PC-3 (cell line): ENCODE results near the gene MAP6. TPM values are rescaled to one million over a fixed set of nuclear protein-coding genes. Genes with fewer than 3 reads are reported as not detected.

Experiments used
- ATAC-seq: fragments of 200-7000 bp; cut with Tn5 transposase; 2 replicates; pipeline ENCODE4 v1.9.1; 2020; ENCODE audit warnings: mild to moderate bottlenecking, moderate library complexity
- BruUV-seq: library from RNA; stranded (reverse); fragments of 400-500 nt; replicated peaks from 2 replicates; lab custom pipeline; 2021; lab: Mats Ljungman, UMichigan
- CTCF ChIA-PET: fragments of 300-600 bp; sonication (Branson Sonifier 250); formaldehyde crosslinking; loops from one replicate; lab custom pipeline; 2022; ENCODE audit warnings: antibody characterized with exemption; lab: Charles Lee
- POLR2A ChIA-PET: fragments of 300-600 bp; sonication (Branson Sonifier 250); formaldehyde crosslinking; loops from one replicate; lab custom pipeline; 2022; ENCODE audit warnings: antibody characterized with exemption; ENCODE audit not compliant: unreplicated experiment; lab: Charles Lee
- DNase-seq: peaks from one replicate; pipeline ENCODE4 v3.0.0-alpha.2; 2015
- H2AFZ ChIP-seq: fragments of 300-600 bp; sonication (generic); 2 replicates; pipeline ENCODE4 v1.6.0; 2016; ENCODE audit warnings: antibody characterized with exemption, low read length
- H3F3A ChIP-seq: fragments of 300-600 bp; sonication (generic); one replicate; pipeline ENCODE4 v1.6.0; 2017; ENCODE audit warnings: antibody characterized with exemption, low read length, control low read depth, mild to moderate bottlenecking; ENCODE audit not compliant: unreplicated experiment
- H3K27ac ChIP-seq: fragments of 300-600 bp; sonication (generic); 2 replicates; pipeline ENCODE4 v1.5.1; 2016; ENCODE audit warnings: mild to moderate bottlenecking, low read length
- H3K27me3 ChIP-seq: fragments of 300-600 bp; sonication (generic); 2 replicates; pipeline ENCODE4 v1.6.1; 2016; ENCODE audit warnings: low read length, mixed read lengths
- H3K36me3 ChIP-seq: fragments of 300-600 bp; sonication (generic); 2 replicates; pipeline ENCODE4 v1.6.1; 2016; ENCODE audit warnings: low read depth, mixed run types, low read length, mixed read lengths
- H3K4me1 ChIP-seq: fragments of 300-600 bp; sonication (generic); 2 replicates; pipeline ENCODE4 v1.5.1; 2016; ENCODE audit warnings: low read length; ENCODE audit not compliant: insufficient read depth
- H3K4me2 ChIP-seq: fragments of 300-600 bp; sonication (generic); 2 replicates; pipeline ENCODE4 v1.6.0; 2016; ENCODE audit warnings: low read length
- H3K4me3 ChIP-seq: fragments of 300-600 bp; sonication (generic); 2 replicates; pipeline ENCODE4 v1.5.1; 2016; ENCODE audit warnings: mild to moderate bottlenecking, low read length, mixed read lengths
- H3K79me2 ChIP-seq: fragments of 300-600 bp; sonication (generic); 2 replicates; pipeline ENCODE4 v1.6.1; 2017; ENCODE audit warnings: low read length, mixed read lengths
- H3K9ac ChIP-seq: fragments of 300-600 bp; sonication (generic); 2 replicates; pipeline ENCODE4 v1.6.0; 2016; ENCODE audit warnings: mild to moderate bottlenecking, low read length
- H3K9me2 ChIP-seq: fragments of 300-600 bp; sonication (generic); replicated peaks from 2 replicates; pipeline ENCODE4 v1.6.1; 2016; ENCODE audit warnings: mixed run types, low read length, mixed read lengths
- H3K9me3 ChIP-seq: fragments of 300-600 bp; sonication (generic); 2 replicates; pipeline ENCODE4 v1.6.1; 2016; ENCODE audit warnings: low read length, mixed read lengths
- H4K20me1 ChIP-seq: fragments of 300-600 bp; sonication (generic); 2 replicates; pipeline ENCODE4 v1.6.1; 2016; ENCODE audit warnings: low read length, mixed read lengths
- EZH2 ChIP-seq: fragments of 300-600 bp; sonication (generic); IDR thresholded peaks from one replicate; pipeline ENCODE4 v1.6.1; 2017; ENCODE audit warnings: antibody characterized with exemption, mild to moderate bottlenecking, low read length; ENCODE audit not compliant: unreplicated experiment
- EZH2phosphoT487 ChIP-seq: fragments of 300-600 bp; sonication (generic); IDR thresholded peaks from 2 replicates; pipeline ENCODE4 v1.6.1; 2018; ENCODE audit warnings: mild to moderate bottlenecking, antibody characterized with exemption, low read length, borderline replicate concordance
- intact Hi-C: fragments of 100-400 bp; cut with micrococcal nuclease; formaldehyde crosslinking; loops from 2 replicates; pipeline ENCODE4 v1.9.0; 2023
- total RNA-seq: library from RNA; depleted of rRNA; stranded (reverse); fragments of >200 nt; gene quantifications from 2 replicates; pipeline ENCODE4 v1.2.3, GENCODE V29; 2014
- TF ChIP-seq, protein P1 (sequence below): fragments of 300-600 bp; sonication (generic); conservative IDR thresholded peaks from 2 replicates; pipeline ENCODE4 v1.5.1; 2017; ENCODE audit warnings: antibody characterized with exemption, low read depth, mild to moderate bottlenecking, low read length

MAP6 gene
- total RNA-seq, 1 experiment from 2014 or later, result 0.47 TPM

DNA sequence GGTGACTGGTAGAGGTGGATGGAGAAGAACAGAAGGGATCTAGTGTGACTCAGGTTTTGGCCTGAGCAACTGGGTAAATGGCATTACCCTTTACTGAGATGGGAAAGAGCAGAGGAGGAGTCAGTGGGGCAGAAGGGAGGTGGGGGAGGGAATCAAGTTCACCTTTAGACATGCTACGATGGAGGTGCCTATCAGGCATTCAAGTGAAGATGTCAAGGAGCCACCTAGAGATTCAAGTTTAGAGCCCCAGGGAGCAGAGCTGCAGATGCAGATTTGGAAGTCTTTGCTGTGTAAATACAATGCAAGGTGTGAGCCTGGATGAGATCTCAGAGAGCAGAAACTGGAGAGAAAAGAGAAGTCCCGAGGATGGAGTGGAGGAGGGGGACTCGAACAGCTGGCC lies 47.8 kb upstream of the MAP6 start:
- POLR2A ChIA-PET, result no interaction called here
- no peaks in the 10 kb centered on the region for H3F3A ChIP-seq
- H3K27me3 ChIP-seq, result no peaks in the 10 kb centered on the region
- no peak overlapping the region for H3K27ac ChIP-seq
- H3K9me2 ChIP-seq, result no peaks in the 10 kb centered on the region
- no peak for ATAC-seq
- DNase-seq, result no peak
- H3K9ac ChIP-seq, result no peak overlapping the region
- H3K79me2 ChIP-seq, result no peaks in the 10 kb centered on the region
- H3K36me3 ChIP-seq, result no peaks in the 10 kb centered on the region
- no peaks in the 10 kb centered on the region for H4K20me1 ChIP-seq
- no peak overlapping the region for H3K4me3 ChIP-seq
- no peaks in the 10 kb centered on the region for H3K9me3 ChIP-seq
- intact Hi-C loops, result no loop called here
- BruUV-seq, result no TSS peak
- H3K4me1 ChIP-seq, result no peaks in the 10 kb centered on the region
- CTCF ChIA-PET, result no interaction called here
- no peak overlapping the region for H3K4me2 ChIP-seq
- TF ChIP-seq, protein P1, sequence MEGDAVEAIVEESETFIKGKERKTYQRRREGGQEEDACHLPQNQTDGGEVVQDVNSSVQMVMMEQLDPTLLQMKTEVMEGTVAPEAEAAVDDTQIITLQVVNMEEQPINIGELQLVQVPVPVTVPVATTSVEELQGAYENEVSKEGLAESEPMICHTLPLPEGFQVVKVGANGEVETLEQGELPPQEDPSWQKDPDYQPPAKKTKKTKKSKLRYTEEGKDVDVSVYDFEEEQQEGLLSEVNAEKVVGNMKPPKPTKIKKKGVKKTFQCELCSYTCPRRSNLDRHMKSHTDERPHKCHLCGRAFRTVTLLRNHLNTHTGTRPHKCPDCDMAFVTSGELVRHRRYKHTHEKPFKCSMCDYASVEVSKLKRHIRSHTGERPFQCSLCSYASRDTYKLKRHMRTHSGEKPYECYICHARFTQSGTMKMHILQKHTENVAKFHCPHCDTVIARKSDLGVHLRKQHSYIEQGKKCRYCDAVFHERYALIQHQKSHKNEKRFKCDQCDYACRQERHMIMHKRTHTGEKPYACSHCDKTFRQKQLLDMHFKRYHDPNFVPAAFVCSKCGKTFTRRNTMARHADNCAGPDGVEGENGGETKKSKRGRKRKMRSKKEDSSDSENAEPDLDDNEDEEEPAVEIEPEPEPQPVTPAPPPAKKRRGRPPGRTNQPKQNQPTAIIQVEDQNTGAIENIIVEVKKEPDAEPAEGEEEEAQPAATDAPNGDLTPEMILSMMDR, result no peak
- TF ChIP-seq EZH2, result no peak
- TF ChIP-seq EZH2phosphoT487, result no peak
- no peak overlapping the region for H2AFZ ChIP-seq

DNA sequence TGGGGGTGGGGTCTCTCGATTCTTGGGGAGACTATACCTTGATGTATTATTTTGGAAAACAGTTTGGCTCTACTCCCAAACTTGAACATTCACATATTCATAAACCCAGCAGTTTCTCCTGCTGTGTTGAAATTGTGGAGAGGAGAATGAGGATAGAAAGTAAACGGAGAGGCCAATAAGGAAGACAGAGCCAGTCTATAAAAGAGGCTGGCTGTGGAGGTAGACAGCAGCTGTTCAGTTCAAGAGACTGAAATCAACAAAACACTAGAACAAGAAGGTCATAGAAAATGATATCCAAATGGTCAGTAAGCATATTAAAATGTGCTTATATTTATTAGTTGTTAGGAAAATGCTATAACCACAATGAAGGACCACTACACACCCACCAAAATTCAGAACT lies 46.9 kb upstream of the MAP6 start:
- Histone ChIP-seq H4K20me1 (no peaks in the 10 kb centered on the region), H3K36me3 (no peaks in the 10 kb centered on the region), H3K27me3 (no peaks in the 10 kb centered on the region), H3K9me3 (no peaks in the 10 kb centered on the region), H3K4me3 (no peak overlapping the region), H3K79me2 (no peaks in the 10 kb centered on the region), H3K9me2 (no peaks in the 10 kb centered on the region), H3K27ac (no peak overlapping the region), H3K4me1 (no peaks in the 10 kb centered on the region), H2AFZ (no peak overlapping the region), H3K9ac (no peak overlapping the region), H3F3A (no peaks in the 10 kb centered on the region), H3K4me2 (no peak overlapping the region)
- BruUV-seq, result no TSS peak
- DNase-seq (no peak), ATAC-seq (no peak)
- CTCF ChIA-PET, result no interaction called here
- POLR2A ChIA-PET, result no interaction called here
- intact Hi-C loops, result no loop called here
- TF ChIP-seq EZH2phosphoT487, result no peak
- TF ChIP-seq, protein P1, result no peak
- TF ChIP-seq EZH2, result no peak

DNA sequence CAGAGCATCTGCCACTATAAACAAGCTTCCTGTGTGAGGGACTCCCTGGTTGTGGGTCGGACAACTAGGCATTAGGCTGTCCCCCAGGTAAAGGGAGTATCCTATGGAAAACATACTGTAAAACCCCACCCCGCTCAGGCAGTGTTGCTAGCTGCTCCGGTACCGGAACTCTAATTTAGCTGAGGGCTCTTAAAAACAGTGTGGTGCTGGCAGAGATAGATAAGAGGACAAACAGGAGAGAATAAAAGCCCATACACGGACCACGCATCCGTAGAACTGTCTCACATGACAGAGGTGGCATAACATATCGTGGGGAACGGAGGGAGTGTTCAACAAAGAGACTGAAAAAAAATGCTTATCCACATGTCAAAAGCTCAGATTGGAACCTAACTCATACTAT lies 45.4 kb upstream of the MAP6 start:
- Histone ChIP-seq H3K27ac (no peak overlapping the region), H3F3A (no peaks in the 10 kb centered on the region), H3K9me2 (no peaks in the 10 kb centered on the region), H3K4me1 (no peaks in the 10 kb centered on the region), H4K20me1 (no peaks in the 10 kb centered on the region), H3K4me2 (no peak overlapping the region), H3K27me3 (no peaks in the 10 kb centered on the region), H2AFZ (no peak overlapping the region), H3K4me3 (no peak overlapping the region), H3K9ac (no peak overlapping the region), H3K36me3 (no peaks in the 10 kb centered on the region), H3K79me2 (no peaks in the 10 kb centered on the region), H3K9me3 (no peaks in the 10 kb centered on the region)
- ATAC-seq, result no peak
- intact Hi-C loops, result no loop called here
- CTCF ChIA-PET, result no interaction called here
- BruUV-seq, result no TSS peak
- POLR2A ChIA-PET, result no interaction called here
- TF ChIP-seq EZH2phosphoT487 (no peak), EZH2 (no peak)
- TF ChIP-seq, protein P1, result no peak
- no peak for DNase-seq
